Activated naive CD8-positive, alpha-beta T cell treated with anti-CD3 and anti-CD28 coated beads, Interleukin-2, amount 50 U/mL, for 16 hours (primary cell): ENCODE data around the gene RALGPS2.

Experiments used
- DNase-seq: peaks from one replicate; pipeline ENCODE4 v3.0.0-alpha.2; 2020; ENCODE audit warnings: low read depth, low spot score

Gene RALGPS2

DNA sequence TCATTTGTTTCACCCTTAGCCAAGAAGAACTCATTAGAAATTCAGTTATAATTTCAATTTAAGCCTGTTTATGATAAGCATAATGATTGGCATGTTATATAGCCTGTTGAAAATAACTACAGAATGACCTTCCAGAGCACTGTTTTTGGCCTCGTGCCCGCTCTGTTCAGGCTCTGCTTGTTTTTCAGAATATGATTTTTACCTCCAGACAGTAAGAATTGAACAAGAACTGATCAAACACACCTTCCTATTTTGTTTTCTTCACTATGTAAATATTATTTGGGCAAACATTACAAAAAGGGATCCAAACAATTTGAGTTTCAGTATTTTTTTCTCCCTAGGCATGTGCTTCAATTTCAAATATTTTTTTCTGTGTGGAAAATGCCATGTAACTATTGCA is 193.9 kb downstream of the RALGPS2 start:
- no peak for DNase-seq

DNA sequence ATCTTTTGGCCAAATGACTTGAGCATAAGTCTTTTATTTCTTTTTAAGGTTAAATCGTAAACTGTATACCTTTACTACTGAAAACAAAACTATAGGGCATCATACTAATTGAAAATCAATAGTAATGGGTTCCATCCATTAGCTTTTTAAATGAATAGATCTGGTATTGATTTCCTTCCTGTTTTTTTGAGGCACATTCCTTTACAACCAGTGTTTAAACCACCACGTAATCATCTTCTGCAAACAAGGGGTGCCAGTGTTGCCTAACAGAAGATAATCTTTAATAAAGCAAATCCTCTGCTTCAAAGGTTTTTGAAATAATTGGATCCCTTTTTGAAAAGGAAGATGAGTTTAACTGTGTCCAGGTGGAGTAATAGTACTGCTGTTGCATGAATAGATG is 194.5 kb downstream of the RALGPS2 start:
- DNase-seq: no peak

DNA sequence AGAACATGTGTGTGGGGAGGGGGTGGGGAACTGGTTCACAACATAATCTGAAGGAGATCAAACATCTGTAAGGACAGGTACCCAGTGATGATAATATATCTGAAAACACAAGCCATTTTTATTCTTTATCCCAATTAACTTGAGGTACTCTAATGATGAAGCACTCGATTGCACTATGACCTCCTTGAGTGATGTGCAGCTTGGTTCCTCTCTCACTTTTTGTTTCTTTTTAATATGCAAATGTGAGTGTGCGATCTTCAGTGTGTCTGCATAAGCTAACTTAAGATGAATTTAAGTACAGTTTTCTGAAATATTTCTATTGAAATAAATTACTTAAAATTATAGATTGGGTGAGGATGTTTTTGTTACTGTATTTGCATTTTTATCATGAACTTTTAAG is 196.5 kb downstream of the RALGPS2 start:
- DNase-seq: no peak

DNA sequence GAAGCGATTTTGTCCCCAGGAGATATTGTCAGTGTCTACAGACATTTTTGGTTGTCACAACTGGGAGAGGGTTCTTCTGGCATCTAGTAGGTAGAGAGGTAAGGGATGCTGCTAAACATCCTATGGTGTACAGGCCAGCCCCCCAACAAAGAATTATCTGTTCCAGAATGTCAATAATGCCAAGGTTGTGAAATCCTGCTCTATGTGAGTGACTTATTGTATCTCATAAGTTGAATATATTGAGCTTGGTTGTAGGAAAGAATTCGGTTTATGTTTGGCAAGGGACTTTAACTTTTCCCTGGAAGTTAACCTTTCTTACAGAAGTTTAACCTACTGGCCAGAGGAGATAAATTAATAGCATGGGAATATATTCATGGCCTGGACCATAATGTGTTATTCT is 198.5 kb downstream of the RALGPS2 start:
- DNase-seq: no peak

DNA sequence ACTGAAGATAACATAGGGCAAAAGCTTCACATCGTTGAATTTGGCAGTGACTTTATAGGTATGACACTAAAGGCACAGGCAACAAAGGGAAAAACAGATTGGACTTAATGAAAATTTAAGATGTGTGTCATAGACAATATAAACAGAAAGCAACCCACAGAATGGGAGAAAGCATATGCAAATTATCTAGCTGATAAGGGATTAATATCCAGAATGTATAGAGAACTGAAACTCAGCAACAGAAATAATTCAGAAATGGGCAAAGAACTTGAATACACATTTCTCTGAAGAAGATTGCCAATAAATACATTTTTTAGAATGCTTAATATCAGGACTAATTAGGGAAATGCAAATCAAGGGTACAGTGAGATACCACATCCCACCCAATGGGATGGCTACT is 201.0 kb downstream of the RALGPS2 start:
- no peak for DNase-seq

DNA sequence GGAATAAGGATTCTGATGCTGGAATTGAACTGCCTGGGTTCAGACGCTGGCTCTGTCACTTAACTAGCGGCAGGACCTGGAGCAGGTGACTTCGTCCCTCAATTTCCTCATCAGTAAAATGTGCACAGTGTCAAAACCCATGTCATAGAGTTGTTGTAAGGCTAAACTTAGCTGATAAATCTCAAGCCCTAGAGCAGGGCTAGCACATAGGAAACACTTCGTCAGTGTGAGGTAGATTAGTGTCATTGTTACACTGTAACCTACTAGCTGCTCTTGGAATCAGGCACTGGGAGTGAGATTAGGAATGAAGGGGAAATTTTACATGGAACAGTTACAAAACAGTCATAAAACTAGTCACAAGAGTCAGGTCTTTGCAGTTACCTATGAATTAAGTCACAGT is 202.0 kb downstream of the RALGPS2 start:
- no peak for DNase-seq

DNA sequence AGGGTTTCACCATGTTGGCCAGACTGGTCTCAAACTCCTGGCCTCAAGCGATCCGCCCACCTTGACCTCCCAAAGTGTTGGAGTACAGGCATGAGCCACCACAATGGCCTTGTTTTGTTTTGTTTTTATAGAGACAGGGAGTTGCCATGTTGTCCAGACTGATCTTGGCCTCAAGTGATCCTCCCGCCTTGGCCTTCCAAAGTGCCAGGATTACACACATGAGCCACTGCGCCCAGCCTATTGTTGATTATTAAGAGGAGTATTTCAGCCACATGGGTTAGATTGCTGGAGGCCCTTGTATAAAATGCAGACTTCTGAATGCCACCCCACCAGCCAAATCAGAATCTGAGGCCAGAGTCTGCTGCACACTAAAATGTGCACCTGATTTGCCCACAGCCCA is 203.0 kb downstream of the RALGPS2 start:
- DNase-seq: no peak

DNA sequence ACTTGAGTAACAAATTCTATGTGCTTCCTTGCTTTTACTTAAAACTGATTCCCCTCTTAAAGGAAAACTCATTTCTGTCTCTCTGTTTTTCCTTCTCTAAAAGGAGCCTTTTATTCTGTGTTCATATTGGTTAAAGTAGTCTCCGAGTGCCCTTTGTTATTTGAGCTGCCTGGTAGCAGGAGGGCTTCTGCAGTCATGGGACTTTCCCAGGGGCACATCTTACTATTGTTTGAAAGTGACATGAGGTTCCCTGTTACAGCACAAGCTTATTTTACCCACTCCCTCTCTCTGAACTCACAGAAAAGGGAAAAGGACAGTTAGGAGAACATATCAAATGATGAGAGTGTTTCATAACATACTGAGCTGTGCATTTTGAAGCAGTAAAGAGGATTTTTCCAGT is 203.9 kb downstream of the RALGPS2 start:
- DNase-seq: no peak

DNA sequence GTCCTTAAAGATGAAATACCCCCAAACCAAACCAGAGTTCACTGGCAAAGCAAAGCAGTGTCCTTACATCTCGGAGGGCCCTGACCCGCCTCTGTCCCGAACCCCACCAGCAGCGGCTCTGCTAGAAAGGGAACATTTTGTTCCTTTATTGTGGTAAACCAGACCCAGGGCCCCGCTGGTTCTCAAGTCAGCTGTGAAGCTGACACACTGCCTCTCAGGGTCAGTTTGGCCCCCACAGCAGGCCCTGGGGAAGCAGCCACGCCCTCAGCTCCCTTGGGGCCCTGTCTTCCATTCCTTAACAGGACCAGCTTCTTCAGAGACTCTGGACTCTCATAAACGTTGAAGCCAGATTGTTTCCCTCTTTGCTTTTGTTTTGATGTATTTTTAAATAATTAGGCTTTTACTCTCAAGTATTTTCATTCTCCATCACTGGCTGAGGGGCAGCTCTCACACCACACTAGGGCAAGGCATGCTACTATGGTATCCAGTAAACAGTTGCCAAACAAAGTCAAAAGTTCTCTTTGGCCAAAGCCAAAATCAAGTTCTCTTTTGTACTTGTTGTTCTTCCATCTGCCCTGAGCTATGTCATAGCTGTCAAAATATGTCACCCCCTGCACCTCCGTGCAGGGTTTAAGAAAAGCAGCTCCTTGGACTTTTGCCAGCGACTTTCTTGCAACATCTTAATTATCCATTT is 207.0 kb downstream of the RALGPS2 start:
- no peak for DNase-seq

DNA sequence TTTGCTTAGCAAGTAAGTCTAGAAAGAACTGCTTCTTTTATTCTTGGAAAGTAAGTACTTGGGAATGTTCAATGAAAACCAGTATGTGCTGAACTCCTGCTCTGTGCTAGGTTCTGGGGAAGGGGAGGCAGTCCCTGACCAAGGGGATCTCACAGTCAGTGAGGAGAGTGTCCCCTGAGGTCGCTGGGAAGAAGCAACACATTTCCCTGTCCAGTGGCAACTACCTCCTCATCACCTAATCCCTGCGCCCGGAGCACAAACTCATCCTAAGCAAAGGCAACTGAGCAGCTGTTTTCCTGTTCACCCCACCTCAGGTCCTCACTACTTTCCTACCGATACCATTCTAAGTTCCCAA is 207.5 kb downstream of the RALGPS2 start:
- no peak for DNase-seq

DNA sequence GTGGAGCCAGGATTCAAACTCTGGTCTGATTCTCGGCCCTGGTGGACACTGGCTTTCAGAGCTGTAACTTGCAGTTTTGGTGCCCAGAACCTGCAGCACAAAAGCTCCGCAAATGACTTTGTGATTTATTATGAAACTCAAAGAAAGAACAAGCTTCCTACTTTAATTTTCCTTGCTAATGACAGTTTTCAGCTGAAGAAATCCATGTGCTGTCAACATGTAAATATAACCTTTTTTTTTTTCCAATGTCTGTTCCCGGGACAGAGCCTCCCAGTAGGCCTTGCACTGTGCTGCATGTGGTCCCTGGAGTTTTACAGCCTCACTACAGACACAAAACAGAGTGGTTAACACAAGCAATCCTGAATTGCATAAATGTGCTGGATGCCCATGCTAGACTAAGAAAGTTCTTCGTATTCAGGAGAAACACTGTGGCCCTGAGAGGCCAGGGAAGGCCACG is 208.1 kb downstream of the RALGPS2 start:
- DNase-seq: no peak

DNA sequence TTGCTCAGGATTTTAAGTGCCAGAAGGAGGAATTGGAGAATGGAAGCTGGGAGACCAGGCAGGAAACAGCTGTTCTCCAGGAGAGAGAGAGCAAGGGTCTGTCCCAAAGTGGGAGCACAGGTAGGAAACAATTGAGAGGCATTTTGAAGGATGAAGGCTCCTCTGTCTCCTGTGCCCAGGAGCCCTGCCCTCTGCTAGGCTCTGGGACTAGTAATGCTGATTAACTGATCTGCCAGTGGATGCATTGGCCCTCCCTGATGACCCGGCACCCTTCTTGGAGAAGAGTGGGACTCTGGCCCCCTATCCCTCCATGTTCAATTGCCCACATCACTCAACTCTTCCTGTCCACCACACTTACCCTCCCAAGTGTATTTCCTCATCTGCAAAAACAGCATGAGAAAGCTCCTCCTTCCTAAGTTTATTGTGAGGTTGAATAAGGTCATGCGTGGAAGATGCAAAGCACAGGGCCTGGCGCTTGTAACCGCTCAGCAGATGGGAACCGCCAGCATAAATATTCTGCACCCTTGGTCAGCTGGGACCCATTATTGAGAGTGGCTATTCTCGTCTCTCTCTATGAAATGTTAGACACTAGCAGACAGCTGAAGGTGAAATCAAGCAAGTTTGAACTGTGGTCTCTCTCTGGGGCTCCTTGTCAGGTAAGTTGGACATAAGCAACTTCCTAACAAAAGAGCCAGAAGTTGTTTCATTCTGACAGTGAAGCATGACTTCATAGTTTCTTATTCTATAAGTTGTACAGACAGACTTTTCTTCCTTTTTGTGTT is 208.9 kb downstream of the RALGPS2 start:
- DNase-seq: no peak

DNA sequence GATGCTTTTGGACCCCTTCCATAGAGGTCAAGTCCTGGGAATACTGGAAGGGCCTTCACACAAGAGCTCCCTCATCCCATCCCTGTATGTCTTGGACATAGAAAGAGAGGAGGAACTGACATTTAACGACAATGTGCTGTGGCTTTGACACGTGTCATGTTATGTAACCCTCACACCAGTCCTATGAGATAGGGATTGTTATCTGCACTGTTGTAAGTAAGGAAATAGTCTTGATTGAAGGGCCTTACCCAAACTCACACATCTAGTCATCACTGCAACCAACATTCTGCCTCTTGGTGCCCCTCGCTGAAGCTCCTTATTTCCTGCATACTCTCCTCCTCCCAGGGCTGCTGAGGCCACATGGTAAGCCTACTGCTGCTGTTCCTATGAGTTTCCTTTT is 209.5 kb downstream of the RALGPS2 start:
- DNase-seq: no peak

DNA sequence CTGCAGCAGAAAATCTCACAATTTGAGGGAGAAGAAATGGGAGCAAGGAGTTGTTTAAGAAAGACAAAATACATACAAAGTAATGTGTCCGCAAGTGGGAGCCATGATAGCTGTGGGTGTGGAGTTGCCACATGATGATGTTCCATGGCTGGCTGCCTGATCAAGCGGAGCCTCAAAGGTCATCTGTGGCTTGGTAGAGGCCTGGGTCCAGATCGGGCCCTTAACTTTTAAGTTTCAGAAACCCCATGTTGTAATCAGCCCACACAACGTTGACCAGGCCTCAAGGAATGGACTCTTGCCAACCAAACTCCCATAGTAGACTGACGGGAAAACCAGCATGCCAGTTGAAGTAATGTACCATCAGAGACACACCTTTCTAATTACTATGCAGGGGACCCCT is 210.6 kb downstream of the RALGPS2 start:
- DNase-seq: no peak

DNA sequence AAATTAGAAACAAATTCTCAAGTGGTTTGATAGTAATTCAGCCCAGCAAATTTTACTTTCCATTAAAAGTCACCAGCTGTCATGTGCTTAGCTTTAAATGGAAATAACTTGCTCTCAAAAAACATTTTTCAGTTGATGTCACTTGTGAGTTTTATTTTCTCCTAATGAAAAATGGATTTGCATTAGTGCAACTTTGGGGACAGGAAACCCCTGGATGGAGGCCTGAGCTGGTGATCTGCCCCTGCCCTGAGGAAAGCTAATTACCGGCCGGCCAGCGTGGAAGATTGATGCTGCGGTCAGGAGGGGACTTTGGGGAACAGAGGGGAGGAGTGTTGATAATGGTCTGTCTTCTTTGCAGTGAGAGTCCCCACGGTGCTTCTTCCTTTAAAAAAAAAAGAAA is 212.7 kb downstream of the RALGPS2 start:
- DNase-seq: no peak

DNA sequence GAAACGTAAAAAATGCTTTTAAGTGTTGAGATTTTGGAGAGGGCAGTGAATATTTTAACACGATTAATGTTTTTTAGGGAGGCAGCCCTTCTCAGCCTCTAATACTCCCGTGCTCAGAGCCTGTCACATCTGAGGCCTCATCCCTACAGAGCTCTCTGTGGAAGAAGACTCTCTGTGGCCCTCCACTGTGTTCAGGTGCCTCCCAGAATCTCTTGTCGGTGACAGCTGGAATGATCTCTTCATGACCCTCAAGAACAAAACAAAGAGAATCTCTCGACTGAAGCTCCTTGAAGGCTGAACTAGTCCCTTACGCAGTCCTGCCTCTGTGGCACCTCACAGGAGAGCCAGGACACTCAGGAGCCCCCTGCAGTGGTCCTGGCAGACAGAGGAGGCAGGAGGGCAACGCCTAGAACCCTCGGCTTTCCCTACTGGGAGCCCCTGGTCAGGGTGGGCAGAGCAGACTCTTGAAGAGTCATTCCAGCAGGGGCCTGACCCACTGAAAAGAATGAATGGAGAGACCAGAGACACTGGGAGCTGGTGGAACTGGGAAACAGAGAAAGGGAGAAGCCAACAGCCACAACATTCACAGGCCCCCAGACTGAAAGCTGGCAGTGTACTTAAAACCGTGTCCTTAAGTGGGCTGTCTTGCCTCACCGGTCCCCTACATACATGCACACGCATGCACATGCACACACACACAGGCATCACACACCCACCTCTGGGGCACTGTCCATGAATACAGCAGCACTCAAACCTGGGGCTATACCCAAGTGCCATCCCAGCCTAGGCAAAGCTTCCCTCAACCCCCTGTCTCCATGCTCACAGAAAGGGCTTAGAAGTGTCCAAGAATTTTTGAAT is 213.3 kb downstream of the RALGPS2 start:
- DNase-seq: no peak

DNA sequence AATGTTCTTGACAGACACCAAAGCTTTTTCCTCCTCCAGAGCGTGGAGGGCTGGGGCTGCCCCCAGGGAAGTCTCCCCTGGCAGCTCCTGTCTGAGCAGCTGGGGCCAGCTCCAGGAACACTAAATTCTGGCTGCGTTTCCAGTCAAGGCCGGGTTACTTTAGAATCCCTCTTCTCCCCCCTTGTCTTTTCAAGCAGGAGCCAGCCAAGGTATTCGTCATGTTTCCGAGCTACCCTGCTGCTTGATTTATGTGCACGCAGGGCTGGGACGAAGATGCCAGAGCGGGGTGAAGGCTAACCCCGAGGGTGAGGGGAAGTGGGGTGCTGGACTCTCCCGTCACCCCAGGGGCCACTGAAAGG is 213.9 kb downstream of the RALGPS2 start:
- DNase-seq: no peak

DNA sequence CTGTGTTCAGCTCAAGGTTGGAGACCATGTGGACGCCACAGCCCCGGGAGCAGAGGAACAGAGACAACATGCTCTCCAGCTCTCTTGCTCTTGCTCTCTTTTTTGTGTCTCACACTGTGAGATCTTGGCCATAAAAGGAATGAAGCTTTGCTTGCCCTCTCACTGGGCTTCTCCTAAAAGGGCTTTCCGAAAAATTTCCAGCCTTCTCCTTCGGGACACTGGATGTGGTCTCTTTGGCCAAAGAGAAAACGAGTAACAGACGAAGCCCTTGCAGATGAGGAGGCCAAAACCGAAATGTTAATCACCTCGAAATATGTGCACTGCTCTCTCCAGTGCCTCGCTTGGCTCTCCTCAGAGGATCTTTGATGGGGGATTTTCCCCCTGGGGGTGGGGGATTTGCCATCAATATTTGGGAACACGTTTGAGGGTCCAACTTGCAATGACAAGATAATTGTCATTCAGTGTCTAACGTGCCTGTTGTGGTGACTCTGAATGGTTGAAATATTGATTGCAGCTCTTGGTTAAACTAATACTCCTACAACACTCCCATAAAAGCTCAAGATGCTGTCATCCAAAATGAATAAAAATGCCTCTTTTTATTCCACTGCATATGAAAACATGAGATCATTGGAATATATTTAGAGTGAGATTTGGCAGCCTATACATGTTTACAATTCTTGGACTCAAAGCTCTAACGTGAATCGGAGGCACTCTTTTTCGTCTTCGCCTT is 214.5 kb downstream of the RALGPS2 start:
- no peak for DNase-seq

DNA sequence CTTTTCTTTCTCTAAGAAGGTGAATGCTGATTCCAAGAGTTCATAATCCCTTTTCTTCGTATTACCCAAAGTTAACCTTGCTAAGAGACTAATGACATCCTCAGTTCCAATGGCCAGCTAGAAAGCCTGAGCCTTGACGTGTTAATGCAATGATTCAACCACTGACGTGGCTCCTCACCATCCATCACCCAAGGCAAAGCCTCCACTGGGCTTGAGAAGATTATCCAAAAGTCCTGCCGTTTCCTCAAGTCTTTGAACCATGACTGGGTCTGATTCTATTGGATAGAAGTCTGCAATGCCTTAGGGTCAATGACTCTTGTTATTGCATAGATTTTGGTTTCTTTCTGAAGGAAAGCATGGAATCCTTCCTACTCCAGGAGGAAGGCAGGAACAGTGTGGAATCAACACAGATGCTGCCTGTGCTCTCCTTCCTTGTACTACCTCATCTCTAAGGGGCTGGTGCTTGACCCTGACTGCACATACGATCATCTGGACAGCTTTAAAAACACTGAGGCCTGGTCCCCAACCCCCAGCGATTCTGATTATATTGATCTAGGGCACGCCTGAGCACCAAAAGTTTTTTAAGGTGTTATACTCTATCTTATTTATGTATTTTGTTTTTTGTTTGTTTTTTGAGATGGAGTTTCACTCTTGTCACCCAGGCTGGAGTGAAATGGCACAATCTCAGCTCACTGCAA is 215.2 kb downstream of the RALGPS2 start:
- DNase-seq: no peak

DNA sequence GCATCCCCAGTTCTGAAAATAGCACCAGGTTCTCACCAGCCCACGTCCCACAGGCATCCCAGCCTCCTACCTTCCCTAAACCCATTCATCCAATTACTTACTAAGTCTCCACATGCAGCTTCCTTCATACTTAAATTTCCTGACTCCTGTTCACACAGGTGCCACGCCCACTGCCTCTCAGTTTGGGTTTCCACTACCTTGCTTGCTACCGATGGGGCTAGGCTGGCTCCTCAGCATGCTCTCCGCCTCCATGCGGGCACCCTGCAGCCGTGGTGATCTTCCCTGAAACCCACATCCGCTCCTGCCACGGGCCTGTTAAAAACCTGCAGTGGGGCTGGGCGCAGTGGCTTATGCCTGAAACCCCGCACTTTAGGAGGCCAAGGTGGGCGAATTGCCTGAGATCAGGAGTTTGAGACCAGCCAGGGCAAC is 216.2 kb downstream of the RALGPS2 start:
- no peak for DNase-seq

DNA sequence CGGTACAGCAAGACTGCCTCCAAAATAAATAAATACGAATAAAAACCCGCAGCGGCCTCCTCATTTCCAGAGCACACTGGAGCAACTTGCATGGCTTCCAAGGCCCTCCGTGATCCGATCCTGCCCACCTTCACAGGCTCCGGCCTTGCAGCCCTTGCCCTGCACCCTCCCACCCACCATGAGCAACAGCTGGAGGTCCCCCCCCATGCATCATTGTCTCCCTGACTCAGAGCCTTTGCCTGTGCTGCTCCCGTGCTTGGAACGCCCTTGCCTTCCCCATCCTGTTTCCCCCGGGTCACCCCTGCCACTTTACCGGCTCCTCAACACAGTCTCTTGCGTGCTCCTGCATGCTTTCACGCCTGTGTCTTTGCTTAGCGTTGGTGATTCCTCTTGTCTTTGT is 216.8 kb downstream of the RALGPS2 start:
- no peak for DNase-seq
